NCI-H526 (cell line): ENCODE data around the gene CEBPB.
A peak's percentile ranks its signal among the peaks of the same experiment; 100 is the strongest.

Source experiments
- DNase-seq, 2 experiments: peaks; one replicate each; lab custom pipeline; 2025; lab: John Stamatoyannopoulos, UW

The CEBPB gene

DNA sequence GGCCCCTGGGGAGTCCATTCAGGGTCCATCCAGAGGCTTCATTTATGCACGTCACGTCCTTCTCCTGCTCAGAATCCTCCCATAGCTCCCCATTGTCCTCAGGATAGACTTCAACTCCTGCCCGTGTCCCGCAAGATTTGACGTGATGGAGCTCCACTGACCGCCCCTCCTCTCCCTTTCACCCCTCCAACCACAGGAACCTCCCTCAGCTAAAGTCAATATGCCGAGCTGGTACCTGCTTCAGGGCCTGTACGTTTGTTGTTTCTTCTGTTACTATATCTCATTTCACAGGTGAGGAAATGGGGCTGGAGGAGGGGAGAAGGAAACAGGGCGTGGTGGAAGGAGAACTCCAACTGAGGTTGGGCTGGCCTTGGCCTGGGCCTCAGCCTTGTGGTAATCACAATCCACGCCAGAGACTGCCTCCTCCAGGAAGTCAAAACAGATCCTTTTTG is 38.6 kb downstream of the CEBPB start:
- DNase-seq, result no peak

GRCh38 chr20:50230184-50230583 is 39.6 kb downstream of the CEBPB start:
- DNase-seq, result no peak

DNA sequence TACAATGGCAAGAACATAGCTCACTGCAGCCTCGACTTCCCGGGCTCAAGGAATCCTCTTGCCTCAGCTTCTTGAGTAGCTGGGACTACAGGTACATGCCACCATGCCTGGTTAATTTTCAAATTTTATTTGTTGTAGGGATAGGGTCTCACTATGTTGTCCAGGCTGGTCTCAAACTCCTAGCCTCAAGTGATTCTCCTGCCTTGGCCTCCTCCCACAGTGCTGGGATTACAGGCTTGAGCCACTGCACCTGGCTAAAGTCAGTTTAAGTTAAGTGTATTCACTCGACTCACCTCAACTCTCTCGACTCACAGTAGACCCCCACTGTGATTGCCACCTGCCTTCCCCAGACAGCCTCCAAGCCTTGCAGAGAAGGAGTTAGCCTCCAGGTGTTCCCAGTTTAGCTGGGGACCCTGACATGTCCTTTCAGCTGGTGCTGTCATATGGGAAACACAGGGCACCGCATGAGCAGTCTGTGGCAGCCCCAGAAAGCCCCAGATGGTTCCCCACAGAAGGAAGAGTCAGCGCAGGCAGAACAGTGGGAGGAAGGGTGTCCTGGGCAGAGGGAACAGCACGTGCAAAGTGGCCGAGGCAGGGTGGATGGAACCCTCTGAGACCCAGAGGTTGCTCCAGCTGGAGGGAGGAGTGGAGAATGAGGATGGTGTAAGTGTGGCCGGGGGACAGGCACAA is 40.4 kb downstream of the CEBPB start:
- DNase-seq, result no peak

GRCh38 chr20:50231854-50232253 is 41.2 kb downstream of the CEBPB start:
- DNase-seq, result no peak

GRCh38 chr20:50232651-50233324 is 42.2 kb downstream of the CEBPB start:
- DNase-seq, result no peak

GRCh38 chr20:50233325-50234212 is 42.9 kb downstream of the CEBPB start:
- DNase-seq, result no peak

DNA sequence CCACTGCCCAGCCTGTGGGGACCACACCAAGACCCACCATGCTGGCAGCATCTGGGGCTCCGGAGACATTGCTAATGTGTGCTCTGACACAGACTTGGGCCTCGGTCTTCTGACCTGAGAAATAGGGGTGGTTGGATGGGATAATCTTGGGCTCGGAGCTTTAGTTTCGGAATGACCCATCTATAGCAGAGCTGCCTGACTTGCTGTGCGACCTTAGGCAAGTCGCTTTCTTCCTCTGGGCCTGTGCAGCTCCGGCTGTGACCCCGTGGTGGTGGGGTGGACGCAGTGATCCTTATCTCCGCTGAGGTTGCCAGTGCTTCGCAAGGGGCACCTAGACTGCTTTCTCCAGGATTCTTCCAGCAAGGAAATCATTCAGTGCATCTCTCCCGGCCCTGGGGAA is 43.7 kb downstream of the CEBPB start:
- no peak for DNase-seq

DNA sequence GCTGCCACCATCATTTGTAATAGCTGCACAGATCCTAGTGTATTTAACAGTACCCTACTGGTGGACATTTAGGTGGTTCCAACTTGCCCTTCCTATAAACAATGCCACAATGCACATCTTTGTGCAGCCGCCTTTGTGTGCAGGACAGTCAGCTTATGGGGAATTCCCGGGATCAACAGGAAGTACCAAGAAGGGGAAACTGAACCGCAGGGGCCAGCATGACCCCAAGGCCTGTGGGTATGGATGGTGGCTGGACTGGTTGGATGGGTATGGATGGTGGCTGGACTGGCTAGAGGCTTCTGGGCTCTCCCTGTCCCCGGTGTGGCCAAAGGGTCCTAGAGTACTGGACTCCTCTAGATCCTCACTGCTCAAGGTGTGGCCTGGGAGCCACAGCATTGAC is 46.7 kb downstream of the CEBPB start:
- no peak for DNase-seq

DNA sequence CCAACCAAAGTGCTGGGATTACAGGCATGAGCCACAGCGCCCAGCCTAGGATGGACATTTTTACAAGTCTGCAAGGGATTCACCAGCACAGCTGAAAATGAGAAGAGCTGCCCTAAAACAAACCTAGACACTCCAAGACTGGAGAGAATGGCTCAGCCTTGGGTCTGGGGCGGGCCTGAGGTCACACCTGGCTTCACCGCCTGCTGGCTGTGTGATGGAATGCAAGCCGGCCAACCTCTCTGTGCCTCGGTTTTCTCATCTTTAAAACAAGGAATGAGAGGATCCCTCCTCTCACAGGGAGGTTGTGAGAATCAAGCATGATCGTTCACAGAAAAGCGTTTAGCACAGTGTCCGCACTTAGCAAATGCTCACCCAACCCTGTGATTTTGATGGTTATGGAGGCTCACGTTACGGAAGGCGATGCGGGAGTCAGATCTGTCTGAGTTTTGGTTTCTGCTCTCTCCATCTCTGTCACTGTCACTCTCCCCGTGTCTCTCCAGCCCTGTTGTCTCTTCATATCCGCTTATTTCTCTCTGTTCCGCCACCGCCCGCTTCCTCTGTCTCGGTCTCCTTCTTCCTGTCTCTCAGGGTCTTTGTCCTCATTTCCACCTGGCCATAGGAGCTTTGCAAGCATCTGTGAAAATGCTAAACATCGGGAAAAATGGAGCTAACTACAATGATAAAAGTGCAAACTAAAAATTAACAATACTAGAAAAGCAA is 47.6 kb downstream of the CEBPB start:
- DNase-seq, result no peak

DNA sequence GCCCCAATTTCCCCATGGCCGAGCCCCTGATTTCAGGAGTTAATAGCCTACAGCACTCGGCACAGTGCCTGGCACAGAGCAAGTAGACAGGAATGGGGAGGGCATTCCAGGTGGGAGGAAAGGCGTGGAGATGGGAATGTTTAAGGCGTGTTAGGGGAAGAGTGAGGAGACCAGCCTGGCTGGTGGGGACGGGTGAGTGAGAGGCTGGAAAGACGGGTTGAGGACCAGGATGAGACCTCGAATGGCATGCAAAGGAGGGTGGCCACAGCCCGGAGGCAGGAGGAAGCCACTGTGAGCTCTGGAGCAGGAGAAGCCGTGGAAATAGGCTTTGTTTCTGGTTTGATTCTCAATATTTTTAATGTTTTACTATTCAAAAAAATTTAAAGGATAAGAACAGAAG is 49.5 kb downstream of the CEBPB start:
- peak in 1 of 2 experiments; percentile 31 for DNase-seq

DNA sequence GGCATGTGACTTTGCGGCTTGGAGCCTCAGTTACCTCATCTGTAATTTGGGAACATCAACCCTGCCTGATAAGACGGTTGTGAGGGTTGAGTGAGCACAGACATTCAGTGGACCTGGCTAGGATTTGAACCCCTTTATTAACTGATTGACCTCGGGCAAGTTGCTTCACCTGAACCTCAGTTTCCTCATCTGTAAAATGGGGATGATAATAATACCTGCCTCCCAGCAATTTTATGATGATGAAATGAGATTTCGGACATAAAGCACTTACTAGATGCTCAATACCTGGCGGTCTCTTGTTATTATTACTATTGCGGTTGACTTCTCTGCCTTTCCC is 51.5 kb downstream of the CEBPB start:
- no peak for DNase-seq
